Fibroblast of skin of scalp (primary cell): ENCODE data around the gene SYNE2.
A peak's percentile ranks its signal among the peaks of the same experiment; 100 is the strongest.
"Not testable (repeated sequence)": the region's sequence is repeated elsewhere in the genome, so short reads cannot be mapped to it uniquely, and the experiment has no call there.

Experiments
- DNase-seq: peaks from one replicate; pipeline ENCODE4 v3.0.0-alpha.2; 2013

Gene SYNE2

GRCh38 chr14:64200170-64200569 is 347.4 kb downstream of the SYNE2 start:
- DNase-seq, result no peak

GRCh38 chr14:64201296-64201695 is 348.5 kb downstream of the SYNE2 start:
- no peak for DNase-seq

GRCh38 chr14:64201921-64202545 is 349.2 kb downstream of the SYNE2 start:
- DNase-seq, result no peak

DNA sequence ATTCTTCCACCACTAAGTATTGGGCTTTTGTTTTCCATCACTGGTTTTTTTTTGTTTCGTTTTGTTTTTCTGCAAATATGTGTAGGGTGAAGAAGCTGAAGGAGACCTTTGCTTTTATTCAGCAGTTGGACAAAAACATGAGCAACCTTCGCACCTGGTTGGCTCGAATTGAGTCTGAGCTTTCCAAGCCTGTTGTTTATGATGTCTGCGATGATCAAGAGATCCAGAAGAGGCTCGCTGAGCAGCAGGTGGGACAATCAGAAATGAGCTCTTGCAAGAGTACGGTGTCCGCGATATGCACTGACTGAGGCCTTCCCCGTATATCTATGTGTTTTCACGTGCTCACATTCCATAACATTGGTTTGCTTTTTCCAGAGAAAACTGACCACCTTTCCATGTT is 349.9 kb downstream of the SYNE2 start:
- no peak for DNase-seq

GRCh38 chr14:64203366-64204006 is 350.7 kb downstream of the SYNE2 start:
- DNase-seq, result no peak

GRCh38 chr14:64208261-64208660 is 355.5 kb downstream of the SYNE2 start:
- no peak for DNase-seq

DNA sequence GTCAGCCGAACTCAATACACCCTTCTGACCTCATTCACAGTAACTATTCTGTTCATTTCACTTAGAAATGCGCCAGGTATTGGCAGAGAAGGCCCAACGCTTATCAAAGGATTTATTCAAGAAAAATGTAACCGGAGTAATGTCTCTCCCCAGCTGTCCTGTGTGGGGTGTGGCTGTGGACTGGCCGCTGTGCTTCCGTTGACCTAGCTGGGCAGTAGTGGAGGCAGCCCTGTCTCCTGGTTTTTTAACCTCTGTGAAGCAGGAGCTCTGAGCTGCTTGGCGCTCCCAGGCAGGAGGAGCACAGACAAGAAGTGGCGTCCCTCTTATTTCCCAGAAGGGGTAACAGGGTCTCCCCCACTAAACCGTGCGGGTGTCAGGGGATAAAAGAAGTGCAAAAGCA is 356.2 kb downstream of the SYNE2 start:
- no peak for DNase-seq

DNA sequence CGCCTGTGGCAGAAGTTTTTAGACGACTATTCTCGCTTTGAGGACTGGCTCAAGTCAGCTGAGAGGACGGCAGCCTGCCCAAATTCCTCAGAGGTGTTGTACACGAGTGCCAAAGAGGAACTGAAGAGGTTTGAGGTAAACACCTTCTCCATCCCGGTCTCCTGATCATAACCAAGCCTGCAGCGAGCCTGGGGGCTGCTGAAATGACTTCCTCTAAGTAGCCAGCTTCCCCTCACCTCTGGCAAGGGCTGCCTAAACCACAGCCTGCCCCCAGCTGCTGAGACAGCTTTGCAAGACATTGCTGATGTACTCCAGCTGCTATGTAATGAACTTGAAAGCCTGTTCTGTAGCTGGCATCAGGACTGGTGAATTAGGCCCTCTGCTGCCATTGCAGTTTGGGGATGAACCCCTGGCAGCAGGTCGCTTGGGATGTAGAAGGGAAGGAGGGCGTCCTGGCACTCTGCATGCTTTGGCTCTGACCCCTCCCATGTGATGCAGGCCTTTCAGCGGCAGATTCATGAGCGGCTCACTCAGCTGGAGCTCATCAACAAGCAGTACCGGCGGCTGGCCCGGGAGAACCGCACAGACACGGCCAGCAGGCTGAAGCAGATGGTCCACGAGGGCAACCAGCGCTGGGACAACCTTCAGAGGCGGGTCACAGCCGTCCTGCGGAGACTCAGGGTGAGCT is 356.8 kb downstream of the SYNE2 start:
- no peak for DNase-seq

DNA sequence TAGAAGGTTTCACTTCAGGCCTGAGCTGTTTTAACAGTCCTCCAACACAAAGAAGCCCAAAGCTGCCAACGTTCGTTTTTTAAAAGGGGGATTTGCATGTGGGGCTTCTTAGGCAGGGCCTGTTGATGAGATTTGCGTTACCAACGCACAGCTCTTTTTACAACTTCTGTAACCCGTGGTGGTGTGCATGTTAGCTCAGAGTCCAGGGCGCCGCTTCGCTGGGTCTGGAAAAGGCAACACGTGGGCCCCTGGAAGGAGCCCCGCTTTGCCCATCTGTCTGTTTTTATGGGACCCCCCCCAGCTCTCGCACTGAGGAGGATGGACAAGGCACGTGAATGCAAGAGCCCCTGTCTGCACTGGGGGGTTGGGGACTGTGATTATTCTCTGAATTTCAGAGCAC is 357.4 kb downstream of the SYNE2 start:
- no peak for DNase-seq

- not testable (repeated sequence) for DNase-seq
Measured at GRCh38 chr14:64210912-64211311, 358.1 kb downstream of the SYNE2 start.

DNA sequence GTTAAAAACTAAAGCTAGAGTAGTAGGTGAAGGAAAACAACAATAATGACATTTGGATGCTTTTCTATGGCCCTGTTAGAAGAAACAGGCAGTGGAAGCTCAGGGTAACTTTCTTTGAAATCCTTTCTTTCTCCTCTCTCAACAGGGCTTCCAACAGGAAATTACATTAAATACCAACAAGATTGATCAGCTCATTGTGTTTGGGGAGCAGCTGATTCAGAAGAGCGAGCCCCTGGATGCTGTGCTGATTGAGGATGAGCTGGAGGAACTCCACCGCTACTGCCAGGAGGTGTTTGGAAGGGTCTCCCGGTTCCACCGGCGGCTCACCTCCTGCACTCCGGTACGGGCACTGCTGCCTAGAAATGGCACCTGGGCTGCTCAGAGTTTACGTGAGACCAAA is 359.9 kb downstream of the SYNE2 start:
- DNase-seq, result no peak

GRCh38 chr14:64213086-64213485 is 360.3 kb downstream of the SYNE2 start:
- peak; percentile 44 for DNase-seq

DNA sequence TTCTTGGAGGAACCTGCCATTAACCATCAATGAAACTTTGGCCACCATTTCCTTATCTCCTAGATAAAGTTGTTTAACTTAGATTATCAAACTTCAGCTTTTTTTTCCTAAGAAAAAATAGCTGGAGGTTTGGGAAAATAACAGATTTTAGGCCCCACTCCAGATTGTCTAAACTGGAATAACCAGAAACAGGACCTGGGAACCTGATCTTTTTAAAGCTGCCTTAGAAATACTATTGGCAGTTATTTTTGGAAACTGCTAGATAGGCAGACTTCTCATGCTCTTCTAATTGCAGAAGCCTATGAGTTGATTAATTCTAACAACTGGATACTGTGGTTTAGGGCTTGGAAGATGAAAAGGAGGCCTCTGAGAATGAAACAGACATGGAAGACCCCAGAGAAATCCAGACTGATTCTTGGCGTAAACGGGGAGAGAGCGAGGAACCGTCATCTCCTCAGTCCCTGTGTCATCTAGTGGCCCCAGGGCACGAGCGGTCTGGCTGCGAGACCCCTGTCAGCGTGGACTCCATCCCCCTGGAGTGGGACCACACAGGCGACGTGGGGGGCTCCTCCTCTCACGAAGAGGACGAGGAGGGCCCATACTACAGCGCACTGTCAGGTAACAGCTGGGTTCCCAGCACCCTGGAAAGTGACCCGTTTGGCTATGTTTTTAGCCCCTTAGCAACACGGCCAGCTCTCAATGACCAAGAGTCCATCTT is 361.2 kb downstream of the SYNE2 start:
- no peak for DNase-seq

DNA sequence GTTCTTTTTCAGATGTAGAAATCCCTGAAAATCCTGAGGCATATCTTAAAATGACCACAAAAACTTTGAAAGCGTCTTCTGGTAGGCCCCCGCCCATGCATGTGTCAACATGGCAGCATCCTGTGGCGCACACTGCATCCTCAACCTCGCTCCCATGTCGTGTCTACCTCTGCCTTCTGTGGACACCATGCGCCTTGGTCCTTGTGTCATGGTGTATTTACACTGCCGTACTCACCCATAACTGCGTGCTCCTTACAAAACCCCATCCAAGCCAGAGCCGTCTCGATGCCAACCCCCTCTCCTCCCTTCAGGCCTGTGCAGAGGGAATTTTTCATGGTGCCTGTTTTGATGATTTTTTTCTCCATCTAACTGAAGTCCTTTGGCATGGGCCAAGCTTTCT is 362.5 kb downstream of the SYNE2 start:
- no peak for DNase-seq

- no peak for DNase-seq
Measured at GRCh38 chr14:64215978-64216377, 363.2 kb downstream of the SYNE2 start.

- DNase-seq, result no peak
Measured at GRCh38 chr14:64217308-64217707, 364.5 kb downstream of the SYNE2 start.

DNA sequence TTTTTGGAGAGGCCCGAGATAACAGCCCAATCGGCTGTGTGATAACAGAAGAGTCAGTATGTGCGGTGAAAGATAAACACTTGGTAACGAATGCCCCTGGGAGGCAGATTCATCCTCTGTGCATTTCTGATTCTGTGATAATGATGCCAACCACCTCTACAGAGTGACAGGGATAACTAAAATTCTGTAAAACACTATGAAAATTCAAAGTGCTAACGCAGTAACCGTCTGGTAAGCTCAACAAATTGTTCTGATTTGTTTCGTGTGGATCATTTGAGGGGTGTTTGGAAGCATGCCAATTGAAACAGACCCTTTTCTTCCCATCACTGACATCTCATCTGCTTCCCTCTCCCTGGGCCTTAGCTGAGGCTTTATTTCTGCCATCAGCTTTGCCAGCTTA is 365.0 kb downstream of the SYNE2 start:
- no peak for DNase-seq

- no peak for DNase-seq
Measured at GRCh38 chr14:64218344-64219240, 365.8 kb downstream of the SYNE2 start.

GRCh38 chr14:64220056-64220455 is 367.3 kb downstream of the SYNE2 start:
- no peak for DNase-seq

DNA sequence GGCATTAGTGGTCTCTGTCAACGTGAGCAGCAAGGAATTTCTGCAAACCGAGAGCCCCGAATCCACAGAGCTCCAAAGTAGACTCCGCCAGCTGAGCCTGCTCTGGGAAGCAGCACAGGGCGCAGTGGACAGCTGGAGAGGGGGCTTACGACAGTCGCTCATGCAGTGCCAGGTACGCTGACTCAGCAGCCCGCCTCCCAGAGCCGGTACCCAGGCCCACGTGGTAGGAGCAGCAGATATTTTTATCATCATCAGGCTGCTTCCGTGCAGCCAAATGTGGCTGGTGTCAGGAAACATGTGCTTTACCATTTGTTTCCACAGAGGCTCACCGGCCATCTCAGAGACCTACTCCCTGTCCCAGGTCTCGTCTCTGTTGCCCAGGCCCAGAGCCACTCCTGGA is 367.7 kb downstream of the SYNE2 start:
- no peak for DNase-seq

DNA sequence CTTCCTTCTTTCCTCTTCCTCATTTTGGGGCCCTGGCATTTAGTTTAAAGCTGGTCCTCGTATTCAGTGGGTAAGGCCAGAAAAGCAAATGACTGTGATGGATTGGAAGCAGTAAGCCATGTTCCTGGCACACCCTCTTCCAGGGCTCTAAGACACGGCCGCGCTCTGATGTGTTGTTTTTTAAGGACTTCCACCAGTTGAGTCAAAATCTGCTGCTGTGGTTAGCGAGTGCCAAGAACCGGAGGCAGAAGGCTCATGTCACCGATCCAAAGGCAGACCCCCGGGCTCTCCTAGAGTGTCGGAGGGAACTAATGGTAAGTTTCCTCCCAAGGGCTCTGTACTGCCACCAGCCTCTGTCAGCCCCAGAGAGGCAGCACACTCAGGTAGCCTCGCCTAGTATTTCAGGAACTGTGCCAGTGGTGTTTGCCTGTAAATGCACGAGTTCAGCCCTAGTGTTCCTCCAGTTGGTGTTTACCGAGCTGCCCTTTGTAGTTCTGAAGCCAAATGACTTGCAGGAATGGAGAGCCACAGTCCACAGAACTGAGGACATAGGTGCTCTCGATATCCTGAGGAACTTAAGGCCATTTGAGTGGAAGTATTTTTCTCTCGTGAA is 368.7 kb downstream of the SYNE2 start:
- no peak for DNase-seq
